Uterus (tissue), 4 donors: ENCODE measurements around the gene SEC63. TPM values are rescaled to one million over a fixed set of nuclear protein-coding genes. Genes with fewer than 3 reads are reported as not detected.
"Not testable (repeated sequence)": the region's sequence is repeated elsewhere in the genome, so short reads cannot be mapped to it uniquely, and the experiment has no call there.

ENCODE experiments used
- DNase-seq, 2 donors: peaks; one replicate each; pipeline ENCODE4 v3.0.0-alpha.2; 2019 to 2020
- H3K27ac ChIP-seq, 2 donors: fragments of 200-600 bp; sonication (generic); 1 replicate in 1 of 2; 2 replicates in 1 of 2; pipeline ENCODE4 v1.5.1; 2016 to 2018
- H3K27me3 ChIP-seq, 2 donors: fragments of 200-600 bp; sonication (generic); one replicate each; pipeline ENCODE4 v1.5.1; 2018 to 2019; ENCODE audit warnings: control low read depth in 1 of 2
- H3K36me3 ChIP-seq, 2 donors: fragments of 200-600 bp; sonication (generic); one replicate each; pipeline ENCODE4 v1.5.1; 2019; ENCODE audit warnings: control low read depth in 1 of 2
- H3K4me1 ChIP-seq, 2 donors: fragments of 200-600 bp; sonication (generic); one replicate each; pipeline ENCODE4 v1.5.1; 2018 to 2019; ENCODE audit warnings: control low read depth in 1 of 2
- H3K4me3 ChIP-seq, 2 donors: fragments of 200-600 bp; sonication (generic); 1 replicate in 1 of 2; 2 replicates in 1 of 2; pipeline ENCODE4 v1.5.1; 2018 to 2019; ENCODE audit warnings: mild to moderate bottlenecking in 1 of 2
- H3K9me3 ChIP-seq, 2 donors: fragments of 200-600 bp; sonication (generic); one replicate each; pipeline ENCODE4 v1.5.1; 2019; ENCODE audit warnings: control low read depth in 1 of 2
- POLR2A ChIP-seq, 2 donors: fragments of 450-650 bp; IDR thresholded peaks; one replicate each; pipeline ENCODE4 v1.6.1; 2016; ENCODE audit warnings: antibody characterized with exemption in 2 of 2, mild to moderate bottlenecking in 1 of 2, moderate library complexity in 1 of 2
- intact Hi-C: fragments of 100-400 bp; cut with DNase I; formaldehyde crosslinking; loops from one replicate; pipeline ENCODE4 v1.15.1; 2023; ENCODE audit warnings: low total_unique reads
- total RNA-seq, 4 donors: library from RNA; depleted of rRNA in 3 of 4; stranded (reverse); fragments of >200 nt in 3 of 4; gene quantifications; one replicate each; pipeline versions ENCODE4 v1.1.0 to v1.2.4, GENCODE V29; 2014 to 2023
- TF ChIP-seq, protein P1 (sequence below), 4 experiments: fragments of 200-600 bp in 2 of 4; fragments of 450-650 bp in 2 of 4; sonication (generic) in 2 of 4; IDR thresholded peaks; one replicate each; pipeline ENCODE4 v1.5.1; 2016 to 2019; ENCODE audit warnings: antibody characterized with exemption in 4 of 4, mild to moderate bottlenecking in 2 of 4, moderate library complexity in 1 of 4
- donor health status: DM: yes; HTN: yes; CAD: no.

Gene SEC63
- total RNA-seq, 4 donors from 2014 or later = 24.8 to 134 (median 44.4) TPM

GRCh38 chr6:107864226-107865127, 93.5 kb downstream of the SEC63 start:
- TF ChIP-seq, protein P1, sequence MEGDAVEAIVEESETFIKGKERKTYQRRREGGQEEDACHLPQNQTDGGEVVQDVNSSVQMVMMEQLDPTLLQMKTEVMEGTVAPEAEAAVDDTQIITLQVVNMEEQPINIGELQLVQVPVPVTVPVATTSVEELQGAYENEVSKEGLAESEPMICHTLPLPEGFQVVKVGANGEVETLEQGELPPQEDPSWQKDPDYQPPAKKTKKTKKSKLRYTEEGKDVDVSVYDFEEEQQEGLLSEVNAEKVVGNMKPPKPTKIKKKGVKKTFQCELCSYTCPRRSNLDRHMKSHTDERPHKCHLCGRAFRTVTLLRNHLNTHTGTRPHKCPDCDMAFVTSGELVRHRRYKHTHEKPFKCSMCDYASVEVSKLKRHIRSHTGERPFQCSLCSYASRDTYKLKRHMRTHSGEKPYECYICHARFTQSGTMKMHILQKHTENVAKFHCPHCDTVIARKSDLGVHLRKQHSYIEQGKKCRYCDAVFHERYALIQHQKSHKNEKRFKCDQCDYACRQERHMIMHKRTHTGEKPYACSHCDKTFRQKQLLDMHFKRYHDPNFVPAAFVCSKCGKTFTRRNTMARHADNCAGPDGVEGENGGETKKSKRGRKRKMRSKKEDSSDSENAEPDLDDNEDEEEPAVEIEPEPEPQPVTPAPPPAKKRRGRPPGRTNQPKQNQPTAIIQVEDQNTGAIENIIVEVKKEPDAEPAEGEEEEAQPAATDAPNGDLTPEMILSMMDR (IDR thresholded peaks at IDR 0.05) = no peak
- TF ChIP-seq POLR2A (IDR thresholded peaks at IDR 0.05) = no peak
- DNase-seq = no peak
- H3K4me3 ChIP-seq = no peak overlapping the region
- no peaks in the 10 kb centered on the region for H3K4me1 ChIP-seq
- H3K27ac ChIP-seq = no peak overlapping the region
- no peaks in the 10 kb centered on the region for H3K9me3 ChIP-seq
- H3K36me3 ChIP-seq = no peaks in the 10 kb centered on the region
- H3K27me3 ChIP-seq = no peaks in the 10 kb centered on the region
- intact Hi-C loops = no loop called here

GRCh38 chr6:107862383-107862782, 95.6 kb downstream of the SEC63 start:
- Histone ChIP-seq H3K4me3 (no peak overlapping the region), H3K9me3 (no peaks in the 10 kb centered on the region), H3K27me3 (no peaks in the 10 kb centered on the region), H3K27ac (no peak overlapping the region), H3K4me1 (no peaks in the 10 kb centered on the region), H3K36me3 (no peaks in the 10 kb centered on the region)
- intact Hi-C loops = no loop called here
- TF ChIP-seq, protein P1 (IDR thresholded peaks at IDR 0.05) = no peak
- no peak for TF ChIP-seq POLR2A (IDR thresholded peaks at IDR 0.05)
- no peak for DNase-seq

GRCh38 chr6:107860963-107861362, 97.0 kb downstream of the SEC63 start:
- intact Hi-C loops, H3K9me3 ChIP-seq: not testable (repeated sequence)

DNA sequence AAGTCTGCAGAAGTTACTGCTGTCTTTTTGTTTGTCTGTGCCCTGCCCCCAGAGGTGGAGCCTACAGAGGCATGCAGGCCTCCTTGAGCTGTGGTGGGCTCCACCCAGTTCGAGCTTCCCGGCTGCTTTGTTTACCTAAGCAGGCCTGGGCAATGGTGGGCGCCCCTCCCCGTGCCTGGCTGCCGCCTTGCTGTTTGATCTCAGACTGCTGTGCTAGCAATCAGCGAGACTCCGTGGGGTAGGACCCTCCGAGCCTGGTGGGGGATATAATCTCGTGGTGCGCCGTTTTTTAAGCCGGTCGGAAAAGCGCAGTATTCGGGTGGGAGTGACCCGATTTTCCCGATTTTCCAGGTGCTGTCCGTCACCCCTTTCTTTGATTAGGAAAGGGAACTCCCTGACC, 97.9 kb downstream of the SEC63 start:
- H3K4me1 ChIP-seq, intact Hi-C loops, H3K9me3 ChIP-seq, H3K36me3 ChIP-seq, H3K4me3 ChIP-seq, DNase-seq, H3K27me3 ChIP-seq, H3K27ac ChIP-seq: not testable (repeated sequence)

More at GRCh38 chr6:107860963-107861362, 97.0 kb downstream of the SEC63 start:
- not testable (repeated sequence) for H3K36me3 ChIP-seq, H3K27ac ChIP-seq, H3K4me3 ChIP-seq, H3K27me3 ChIP-seq, H3K4me1 ChIP-seq, DNase-seq

DNA sequence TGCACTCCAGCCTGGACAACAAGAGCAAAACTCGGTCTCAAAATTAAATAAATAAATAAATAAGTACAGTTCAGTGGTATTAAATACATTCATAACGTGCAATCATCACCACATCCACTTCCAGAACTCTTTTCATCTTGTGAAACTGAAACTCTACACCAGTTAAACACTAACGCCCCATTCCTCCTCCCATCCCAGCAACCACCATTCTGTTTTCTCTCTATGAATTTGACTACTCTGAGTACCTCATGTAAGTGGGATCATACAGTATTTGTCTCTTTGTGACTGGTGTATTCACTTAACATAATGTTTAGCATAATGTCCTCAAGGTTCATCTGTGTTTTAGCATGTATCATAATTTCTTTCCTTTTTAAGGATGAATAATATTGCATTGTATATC, 104.8 kb downstream of the SEC63 start:
- Histone ChIP-seq H3K36me3 (no peaks in the 10 kb centered on the region), H3K27me3 (no peaks in the 10 kb centered on the region), H3K27ac (no peak overlapping the region), H3K9me3 (no peaks in the 10 kb centered on the region), H3K4me1 (no peaks in the 10 kb centered on the region), H3K4me3 (no peak overlapping the region)
- intact Hi-C loops = no loop called here
- TF ChIP-seq, protein P1 (IDR thresholded peaks at IDR 0.05) = no peak
- no peak for TF ChIP-seq POLR2A (IDR thresholded peaks at IDR 0.05)
- no peak for DNase-seq

GRCh38 chr6:107849325-107849724, 108.7 kb downstream of the SEC63 start:
- Histone ChIP-seq H3K36me3 (no peaks in the 10 kb centered on the region), H3K4me1 (no peaks in the 10 kb centered on the region), H3K27ac (no peak overlapping the region), H3K9me3 (no peaks in the 10 kb centered on the region), H3K4me3 (no peak overlapping the region), H3K27me3 (no peaks in the 10 kb centered on the region)
- intact Hi-C loops = loop anchor here (5.0 kb wide), 1 partner anchor 172 kb away; no protein-coding TSS in a partner anchor
- no peak for DNase-seq
- TF ChIP-seq, protein P1 (IDR thresholded peaks at IDR 0.05) = no peak
- TF ChIP-seq POLR2A (IDR thresholded peaks at IDR 0.05) = no peak
